DOHH2 (cell line): ENCODE measurements around the gene SH3BP5L.

ENCODE experiments used
- EZH2phosphoT487 ChIP-seq: fragments of 200-600 bp; sonication (generic); IDR thresholded peaks from 2 replicates; pipeline ENCODE4 v1.6.1; 2017; ENCODE audit warnings: borderline replicate concordance, mild to moderate bottlenecking, antibody characterized with exemption, low read length, moderate library complexity, mixed read lengths
- TF ChIP-seq, protein P1 (sequence below): fragments of 200-600 bp; sonication (generic); IDR thresholded peaks from one replicate; pipeline ENCODE4 v1.5.1; 2014; ENCODE audit warnings: antibody characterized with exemption, mild to moderate bottlenecking, low read depth, low read length; ENCODE audit not compliant: poor library complexity, severe bottlenecking

DNA sequence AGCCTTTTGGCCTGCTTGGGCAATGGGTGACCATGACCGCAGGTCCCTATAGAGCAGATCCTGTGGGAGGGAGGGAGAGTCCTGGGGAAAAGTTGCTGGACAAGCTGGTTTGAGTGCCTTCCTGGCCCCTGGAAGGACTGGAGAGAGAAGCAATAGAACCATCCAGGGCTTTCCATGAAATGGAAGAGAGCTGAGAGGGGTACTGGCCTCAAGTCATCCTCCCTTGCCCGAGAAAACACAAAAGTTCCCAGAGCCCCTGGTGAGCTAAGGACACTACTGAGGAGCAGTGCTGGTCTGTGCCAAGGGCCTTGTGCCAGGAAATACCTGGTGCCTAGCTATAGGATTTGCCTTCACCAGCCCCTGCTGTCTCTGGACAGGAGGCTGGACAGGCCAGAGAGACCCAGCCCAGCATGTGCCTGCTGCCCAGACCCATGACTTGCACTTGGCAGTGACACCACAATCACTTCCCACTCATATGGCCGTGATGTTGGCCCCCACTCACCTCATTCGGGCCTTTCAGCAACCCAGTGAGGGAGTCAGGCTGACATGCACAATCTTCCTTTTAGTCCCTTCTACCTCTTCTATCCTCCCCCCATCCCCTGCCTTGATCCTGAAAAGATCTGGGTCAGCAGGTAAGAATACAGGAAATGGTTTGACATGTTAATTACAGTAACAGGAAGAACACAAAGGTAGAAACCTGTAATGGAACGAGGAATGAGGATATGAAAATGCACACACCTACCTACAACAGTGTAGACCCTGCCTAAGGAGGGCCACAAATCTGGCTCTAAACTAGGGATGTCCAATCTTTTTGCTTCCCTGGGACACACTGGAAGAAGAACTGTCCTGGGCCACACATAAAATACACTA lies 7.0 kb downstream of the SH3BP5L start:
- TF ChIP-seq, protein P1, sequence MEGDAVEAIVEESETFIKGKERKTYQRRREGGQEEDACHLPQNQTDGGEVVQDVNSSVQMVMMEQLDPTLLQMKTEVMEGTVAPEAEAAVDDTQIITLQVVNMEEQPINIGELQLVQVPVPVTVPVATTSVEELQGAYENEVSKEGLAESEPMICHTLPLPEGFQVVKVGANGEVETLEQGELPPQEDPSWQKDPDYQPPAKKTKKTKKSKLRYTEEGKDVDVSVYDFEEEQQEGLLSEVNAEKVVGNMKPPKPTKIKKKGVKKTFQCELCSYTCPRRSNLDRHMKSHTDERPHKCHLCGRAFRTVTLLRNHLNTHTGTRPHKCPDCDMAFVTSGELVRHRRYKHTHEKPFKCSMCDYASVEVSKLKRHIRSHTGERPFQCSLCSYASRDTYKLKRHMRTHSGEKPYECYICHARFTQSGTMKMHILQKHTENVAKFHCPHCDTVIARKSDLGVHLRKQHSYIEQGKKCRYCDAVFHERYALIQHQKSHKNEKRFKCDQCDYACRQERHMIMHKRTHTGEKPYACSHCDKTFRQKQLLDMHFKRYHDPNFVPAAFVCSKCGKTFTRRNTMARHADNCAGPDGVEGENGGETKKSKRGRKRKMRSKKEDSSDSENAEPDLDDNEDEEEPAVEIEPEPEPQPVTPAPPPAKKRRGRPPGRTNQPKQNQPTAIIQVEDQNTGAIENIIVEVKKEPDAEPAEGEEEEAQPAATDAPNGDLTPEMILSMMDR = no peak
- no peak for TF ChIP-seq EZH2phosphoT487
